Liver (tissue), 9 donors: ENCODE results near the gene GSX2. TPM values are rescaled to one million over a fixed set of nuclear protein-coding genes. Genes with fewer than 3 reads are reported as not detected.

ENCODE experiments used
- DNase-seq: peaks from one replicate; pipeline ENCODE4 v3.0.0-alpha.2; 2017; ENCODE audit warnings: low spot score
- H3K27ac ChIP-seq, 2 donors: one replicate each; pipeline ENCODE4 v1.7.0; 2013; ENCODE audit warnings: inconsistent platforms in 2 of 2, low read length in 2 of 2, control low read depth in 1 of 2, low read depth in 1 of 2, mild to moderate bottlenecking in 1 of 2
- H3K27me3 ChIP-seq, 4 donors: one replicate each; pipeline versions ENCODE4 v1.6.1 to v1.7.0; 2013; ENCODE audit warnings: low read length in 3 of 4, inconsistent platforms in 1 of 4, mild to moderate bottlenecking in 1 of 4, moderate library complexity in 1 of 4; ENCODE audit not compliant: control insufficient read depth in 4 of 4, insufficient read depth in 4 of 4
- H3K36me3 ChIP-seq, 4 donors: one replicate each; pipeline versions ENCODE4 v1.6.1 to v1.7.0; 2013; ENCODE audit warnings: low read length in 3 of 4, mild to moderate bottlenecking in 3 of 4, low read depth in 1 of 4, moderate library complexity in 1 of 4; ENCODE audit not compliant: control insufficient read depth in 4 of 4, insufficient read depth in 3 of 4
- H3K4me1 ChIP-seq, 4 donors: one replicate each; pipeline versions ENCODE4 v1.6.1 to v1.7.0; 2013; ENCODE audit warnings: low read length in 3 of 4, mild to moderate bottlenecking in 3 of 4, moderate library complexity in 1 of 4; ENCODE audit not compliant: control insufficient read depth in 4 of 4, insufficient read depth in 4 of 4
- H3K4me3 ChIP-seq, 3 donors: one replicate each; pipeline versions ENCODE4 v1.6.1 to v1.7.0; 2013; ENCODE audit warnings: low read length in 3 of 3, control low read depth in 1 of 3, low read depth in 1 of 3, mild to moderate bottlenecking in 1 of 3
- H3K9ac ChIP-seq, 2 donors: one replicate each; pipeline ENCODE4 v1.7.0; 2013; ENCODE audit warnings: low read length in 2 of 2, mild to moderate bottlenecking in 2 of 2, moderate library complexity in 2 of 2, control low read depth in 1 of 2, low read depth in 1 of 2
- H3K9me3 ChIP-seq, 4 donors: one replicate each; pipeline versions ENCODE4 v1.6.1 to v1.7.0; 2013; ENCODE audit warnings: low read length in 3 of 4; ENCODE audit not compliant: control insufficient read depth in 4 of 4
- ATF3 ChIP-seq: IDR thresholded peaks from 2 replicates; pipeline ENCODE4 v1.6.1; 2016; ENCODE audit warnings: antibody characterized with exemption
- CTCF ChIP-seq: fragments of 150-350 bp; IDR thresholded peaks from 2 replicates; pipeline ENCODE4 v1.5.1; 2017; ENCODE audit warnings: improper control_type of control experiment, low read depth, low read length; ENCODE audit not compliant: missing input control
- EGR1 ChIP-seq, 2 donors: IDR thresholded peaks; 2 replicates each; pipeline ENCODE4 v1.6.1; 2016 to 2018; ENCODE audit warnings: antibody characterized with exemption in 2 of 2, low read depth in 2 of 2
- FOXA1 ChIP-seq: IDR thresholded peaks from 2 replicates; pipeline ENCODE4 v1.6.1; 2016; ENCODE audit warnings: antibody characterized with exemption
- FOXA2 ChIP-seq: IDR thresholded peaks from 2 replicates; pipeline ENCODE4 v1.6.1; 2016; ENCODE audit warnings: antibody characterized with exemption
- GABPA ChIP-seq, 2 donors: IDR thresholded peaks in 1 of 2; conservative IDR thresholded peaks in 1 of 2; 2 replicates each; pipeline ENCODE4 v1.6.1; 2016; ENCODE audit warnings: antibody characterized with exemption in 2 of 2, mild to moderate bottlenecking in 1 of 2, moderate library complexity in 1 of 2
- HNF4A ChIP-seq, 2 donors: conservative IDR thresholded peaks; 2 replicates each; pipeline ENCODE4 v1.6.1; 2016; ENCODE audit warnings: antibody characterized with exemption in 2 of 2, mild to moderate bottlenecking in 2 of 2
- HNF4G ChIP-seq: IDR thresholded peaks from 2 replicates; pipeline ENCODE4 v1.6.1; 2016; ENCODE audit warnings: antibody characterized with exemption
- JUND ChIP-seq, 2 donors: IDR thresholded peaks; 2 replicates each; pipeline ENCODE4 v1.6.1; 2016; ENCODE audit warnings: antibody characterized with exemption in 2 of 2
- MAX ChIP-seq: IDR thresholded peaks from 2 replicates; pipeline ENCODE4 v1.6.1; 2016; ENCODE audit warnings: antibody characterized with exemption
- NR2F2 ChIP-seq: IDR thresholded peaks from 2 replicates; pipeline ENCODE4 v1.6.1; 2016; ENCODE audit warnings: antibody characterized with exemption
- RAD21 ChIP-seq, 2 donors: IDR thresholded peaks; 2 replicates each; pipeline ENCODE4 v1.6.1; 2016; ENCODE audit warnings: antibody characterized with exemption in 2 of 2, mild to moderate bottlenecking in 2 of 2
- REST ChIP-seq: IDR thresholded peaks from 2 replicates; pipeline ENCODE4 v1.6.1; 2016; ENCODE audit warnings: antibody characterized with exemption, mild to moderate bottlenecking
- RXRA ChIP-seq, 2 donors: IDR thresholded peaks; 2 replicates each; pipeline ENCODE4 v1.6.1; 2017 to 2018; ENCODE audit warnings: antibody characterized with exemption in 2 of 2, mild to moderate bottlenecking in 1 of 2
- SP1 ChIP-seq: IDR thresholded peaks from 2 replicates; pipeline ENCODE4 v1.6.1; 2018; ENCODE audit warnings: antibody characterized with exemption, mild to moderate bottlenecking
- TAF1 ChIP-seq: conservative IDR thresholded peaks from 2 replicates; pipeline ENCODE4 v1.6.1; 2016; ENCODE audit warnings: antibody characterized with exemption, mild to moderate bottlenecking
- YY1 ChIP-seq: IDR thresholded peaks from 2 replicates; pipeline ENCODE4 v1.6.1; 2016; ENCODE audit warnings: antibody characterized with exemption, mild to moderate bottlenecking
- ZBTB33 ChIP-seq: IDR thresholded peaks from 2 replicates; pipeline ENCODE4 v1.6.1; 2016; ENCODE audit warnings: antibody characterized with exemption
- WGBS: extraction: QIAGEN DNeasy Blood & Tissue Kit; methylation state at CpG from one replicate; pipeline ENCODE4 v1.1.7; 2013; 5-methylcytosine and 5-hydroxymethylcytosine counted together
- polyA plus RNA-seq, 2 donors: library from polyadenylated mRNA; stranded (reverse) in 1 of 2; unstranded in 1 of 2; fragments of 200-250 nt in 1 of 2; fragments of >200 nt in 1 of 2; fragmentation: Nextera tagmentation in 1 of 2; extraction: Ambion mirVana in 1 of 2; gene quantifications; one replicate each; pipeline versions ENCODE4 v1.2.1 to v1.2.3, GENCODE V29; 2013 to 2015
- total RNA-seq, 2 donors: library from RNA; depleted of rRNA; stranded (reverse); fragments of >200 nt; gene quantifications; one replicate each; pipeline ENCODE4 v1.2.3, GENCODE V29; 2014
- donor health status: healthy.
- donor health status: healthy.
- donor health status: healthy.
- donor health status: healthy.
- donor health status: healthy.

GSX2 gene
- total and polyA plus RNA-seq, 4 donors: not detected

- TF ChIP-seq TAF1 (no peak), RXRA (IDR thresholded peaks at IDR 0.05) (no peak), FOXA1 (no peak), RAD21 (IDR thresholded peaks at IDR 0.05) (no peak), YY1 (no peak), HNF4A (conservative IDR thresholded peaks at IDR 0.05) (no peak)
- DNase-seq: no peak
- no peak overlapping the region for H3K9ac ChIP-seq
- no peak overlapping the region for H3K4me3 ChIP-seq
- H3K4me1 ChIP-seq: no peaks in the 10 kb centered on the region
- 82% methylated on average over 2 of the region's 2 CpGs for WGBS
- no peak overlapping the region for H3K27ac ChIP-seq
- no peaks in the 10 kb centered on the region for H3K27me3 ChIP-seq
- no peaks in the 10 kb centered on the region for H3K36me3 ChIP-seq
- H3K9me3 ChIP-seq: no peaks in the 10 kb centered on the region
These were observed 44.2 kb downstream of the GSX2 start for GRCh38 chr4:54144199-54144598.

GRCh38 chr4:54144661-54145171 is 44.8 kb downstream of the GSX2 start:
- TF ChIP-seq FOXA1 (no peak), ATF3 (no peak), GABPA (IDR thresholded peaks at IDR 0.05 in 1 of 2, conservative IDR thresholded peaks at IDR 0.05 in 1 of 2) (no peak), EGR1 (IDR thresholded peaks at IDR 0.05; ENCODE audit: low read depth in 2 of 2) (no peak), NR2F2 (no peak), FOXA2 (no peak), MAX (no peak), RXRA (IDR thresholded peaks at IDR 0.05) (no peak), HNF4G (no peak), RAD21 (IDR thresholded peaks at IDR 0.05) (no peak), CTCF (no peak), YY1 (no peak), JUND (IDR thresholded peaks at IDR 0.05) (no peak), SP1 (no peak), ZBTB33 (no peak), HNF4A (conservative IDR thresholded peaks at IDR 0.05) (no peak), REST (no peak)
- H3K27me3 ChIP-seq: no peaks in the 10 kb centered on the region
- no peak overlapping the region for H3K9ac ChIP-seq
- no peak overlapping the region for H3K4me3 ChIP-seq
- H3K27ac ChIP-seq: no peak overlapping the region
- H3K4me1 ChIP-seq: no peaks in the 10 kb centered on the region
- DNase-seq: no peak
- H3K36me3 ChIP-seq: no peaks in the 10 kb centered on the region
- H3K9me3 ChIP-seq: no peaks in the 10 kb centered on the region
- WGBS: 68% methylated on average over 5 of the region's 5 CpGs
